SJCRH30 (cell line): ENCODE data around the gene KRTAP4-4. TPM values are rescaled to one million over a fixed set of nuclear protein-coding genes. Genes with fewer than 3 reads are reported as not detected.
A peak's percentile ranks its signal among the peaks of the same experiment; 100 is the strongest.
"Not testable (repeated sequence)": the region's sequence is repeated elsewhere in the genome, so short reads cannot be mapped to it uniquely, and the experiment has no call there.

Experiments
- DNase-seq, 2 experiments: peaks; one replicate each; pipeline ENCODE4 v3.0.0-alpha.2; 2015 to 2020
- H3K27ac ChIP-seq: fragments of 250-450 bp; sonication (Bioruptor Pico); 2 replicates; pipeline ENCODE4 v1.5.1; 2020; ENCODE audit warnings: mild to moderate bottlenecking, moderate library complexity
- H3K27me3 ChIP-seq: fragments of 250-450 bp; sonication (Bioruptor Pico); 2 replicates; pipeline ENCODE4 v1.5.1; 2020; ENCODE audit warnings: mild to moderate bottlenecking, moderate library complexity
- H3K36me3 ChIP-seq: fragments of 250-450 bp; sonication (Bioruptor Pico); 2 replicates; pipeline ENCODE4 v1.5.1; 2020; ENCODE audit warnings: mild to moderate bottlenecking, moderate library complexity
- H3K4me1 ChIP-seq: fragments of 250-450 bp; sonication (Bioruptor Pico); 2 replicates; pipeline ENCODE4 v1.5.1; 2020; ENCODE audit warnings: mild to moderate bottlenecking, moderate library complexity
- H3K4me3 ChIP-seq: fragments of 250-450 bp; sonication (Bioruptor Pico); 2 replicates; pipeline ENCODE4 v1.5.1; 2020; ENCODE audit warnings: mild to moderate bottlenecking, moderate library complexity
- H3K9me3 ChIP-seq: fragments of 250-450 bp; sonication (Bioruptor Pico); replicated peaks from 2 replicates; pipeline ENCODE4 v1.5.1; 2020; ENCODE audit warnings: mild to moderate bottlenecking, moderate library complexity
- total RNA-seq: library from RNA; depleted of rRNA; stranded (reverse); fragments of >200 nt; shearing (Covaris generic); gene quantifications from 2 replicates; pipeline ENCODE4 v1.2.3, GENCODE V29; 2014; rRNA removed

KRTAP4-4 gene
- total RNA-seq, result not detected in 2 replicates

GRCh38 chr17:41160648-41161047 is at the start of gene KRTAP4-4:
Gene KRTAP4-4 (minus strand): TSS chr17:41160748. CDS start chr17:41160691, 57 bp downstream.
- H3K36me3 ChIP-seq, result no peaks in the 10 kb centered on the region
- H3K27ac ChIP-seq, result no peak within 1 kb of the TSS
- DNase-seq, result no peak
- no peaks in the 10 kb centered on the region for H3K9me3 ChIP-seq
- no peaks in the 10 kb centered on the region for H3K27me3 ChIP-seq
- H3K4me3 ChIP-seq, result no peak within 1 kb of the TSS
- H3K4me1 ChIP-seq, result no peaks in the 10 kb centered on the region

- H3K36me3 ChIP-seq, result no peaks in the 10 kb centered on the region
- peaks cover 3% of the 10 kb centered on the region; the same call in 1 of the 2 replicates for H3K9me3 ChIP-seq
- no peak overlapping the region for H3K27ac ChIP-seq
- DNase-seq, result no peak
- no peaks in the 10 kb centered on the region for H3K27me3 ChIP-seq
- no peaks in the 10 kb centered on the region for H3K4me1 ChIP-seq
- H3K4me3 ChIP-seq, result no peak overlapping the region
Observed at GRCh38 chr17:41199421-41200078, 39.0 kb upstream of the KRTAP4-4 start.

GRCh38 chr17:41196068-41196467 is 35.5 kb upstream of the KRTAP4-4 start:
- no peaks in the 10 kb centered on the region for H3K36me3 ChIP-seq
- H3K4me3 ChIP-seq, result no peak overlapping the region
- no peaks in the 10 kb centered on the region; the same call in 1 of the 2 replicates for H3K4me1 ChIP-seq

GRCh38 chr17:41190328-41190727 is 29.8 kb upstream of the KRTAP4-4 start:
- Histone ChIP-seq H3K27me3 (no peaks in the 10 kb centered on the region), H3K4me3 (no peak overlapping the region), H3K36me3 (no peaks in the 10 kb centered on the region), H3K9me3 (peaks cover 3% of the 10 kb centered on the region), H3K27ac (peak overlapping the region; percentile 45; the same call in 1 of the 2 replicates), H3K4me1 (peaks cover 14% of the 10 kb centered on the region)
- peak; percentile 68 to 78 for DNase-seq

More at GRCh38 chr17:41196068-41196467, 35.5 kb upstream of the KRTAP4-4 start:
- Histone ChIP-seq H3K27ac (no peak overlapping the region), H3K9me3 (peaks cover 3% of the 10 kb centered on the region), H3K27me3 (no peaks in the 10 kb centered on the region)
- DNase-seq, result no peak

GRCh38 chr17:41189837-41190318 is 29.3 kb upstream of the KRTAP4-4 start, which contains the start of gene KRTAP9-1:
Gene KRTAP9-1 (plus strand): TSS chr17:41189887. CDS start chr17:41189887, 0 bp downstream.
- H3K36me3 ChIP-seq, H3K9me3 ChIP-seq, H3K27me3 ChIP-seq, H3K4me3 ChIP-seq: not testable (repeated sequence)
- peaks cover 16% of the 10 kb centered on the region for H3K4me1 ChIP-seq
- peak within 1 kb of the TSS; percentile 45; the same call in 1 of the 2 replicates for H3K27ac ChIP-seq
- DNase-seq, result peak in 1 of 2 experiments; percentile 11

- DNase-seq, result peak; percentile 54 to 61
Observed at GRCh38 chr17:41186872-41187271, 26.3 kb upstream of the KRTAP4-4 start.

GRCh38 chr17:41185001-41185400 is 24.5 kb upstream of the KRTAP4-4 start:
- Histone ChIP-seq H3K27me3 (no peaks in the 10 kb centered on the region), H3K9me3 (no peaks in the 10 kb centered on the region), H3K4me1 (peaks cover 24% of the 10 kb centered on the region), H3K27ac (peak overlapping the region; percentile 24; the same call in 1 of the 2 replicates), H3K36me3 (no peaks in the 10 kb centered on the region), H3K4me3 (no peak overlapping the region)
- no peak for DNase-seq

More at GRCh38 chr17:41186872-41187271, 26.3 kb upstream of the KRTAP4-4 start:
- no peak overlapping the region for H3K4me3 ChIP-seq
- H3K27ac ChIP-seq, result no peak overlapping the region
- H3K4me1 ChIP-seq, result peaks cover 30% of the 10 kb centered on the region
- no peaks in the 10 kb centered on the region; the same call in 1 of the 2 replicates for H3K9me3 ChIP-seq
- H3K36me3 ChIP-seq, result no peaks in the 10 kb centered on the region
- no peaks in the 10 kb centered on the region for H3K27me3 ChIP-seq

GRCh38 chr17:41184480-41184961 is 24.0 kb upstream of the KRTAP4-4 start, which contains the start of gene KRTAP4-1:
Gene KRTAP4-1 (minus strand): TSS chr17:41184911. CDS start chr17:41184854, 57 bp downstream.
- H3K27ac ChIP-seq, result peak within 1 kb of the TSS; percentile 45
- peaks cover 24% of the 10 kb centered on the region for H3K4me1 ChIP-seq
- peak; percentile 95 for DNase-seq
- no peaks in the 10 kb centered on the region for H3K27me3 ChIP-seq
- H3K36me3 ChIP-seq, result no peaks in the 10 kb centered on the region
- no peak within 1 kb of the TSS for H3K4me3 ChIP-seq
- H3K9me3 ChIP-seq, result no peaks in the 10 kb centered on the region

- no peaks in the 10 kb centered on the region for H3K27me3 ChIP-seq
- H3K4me3 ChIP-seq, result no peak overlapping the region
- DNase-seq, result no peak
Observed at GRCh38 chr17:41178843-41179616, 18.5 kb upstream of the KRTAP4-4 start.

GRCh38 chr17:41178341-41178740 is 17.8 kb upstream of the KRTAP4-4 start:
- no peaks in the 10 kb centered on the region for H3K36me3 ChIP-seq
- H3K4me1 ChIP-seq, result peaks cover 16% of the 10 kb centered on the region
- DNase-seq, result no peak
- H3K27ac ChIP-seq, result peak overlapping the region; percentile 45
- H3K27me3 ChIP-seq, result no peaks in the 10 kb centered on the region
- H3K9me3 ChIP-seq, result peaks cover 3% of the 10 kb centered on the region; the same call in 1 of the 2 replicates
- H3K4me3 ChIP-seq, result no peak overlapping the region

More at GRCh38 chr17:41178843-41179616, 18.5 kb upstream of the KRTAP4-4 start:
- Histone ChIP-seq H3K36me3 (no peaks in the 10 kb centered on the region), H3K9me3 (peaks cover 3% of the 10 kb centered on the region; the same call in 1 of the 2 replicates), H3K27ac (peak overlapping the region; percentile 45; the same call in 1 of the 2 replicates), H3K4me1 (peaks cover 21% of the 10 kb centered on the region)

GRCh38 chr17:41177727-41178271 is 17.3 kb upstream of the KRTAP4-4 start, which contains the start of gene KRTAP4-2:
Gene KRTAP4-2 (minus strand): TSS chr17:41178221. CDS start chr17:41178164, 57 bp downstream.
- Histone ChIP-seq H3K4me3 (no peak within 1 kb of the TSS), H3K36me3 (no peaks in the 10 kb centered on the region), H3K27me3 (no peaks in the 10 kb centered on the region), H3K9me3 (peaks cover 3% of the 10 kb centered on the region; the same call in 1 of the 2 replicates), H3K4me1 (peaks cover 12% of the 10 kb centered on the region), H3K27ac (peak within 1 kb of the TSS; percentile 45)
- DNase-seq, result peak; percentile 56 to 73

- Histone ChIP-seq H3K27me3 (no peaks in the 10 kb centered on the region), H3K4me1 (peaks cover 12% of the 10 kb centered on the region), H3K36me3 (no peaks in the 10 kb centered on the region), H3K9me3 (peaks cover 3% of the 10 kb centered on the region; the same call in 1 of the 2 replicates), H3K4me3 (no peak overlapping the region), H3K27ac (no peak overlapping the region; the same call in 1 of the 2 replicates)
- DNase-seq, result no peak
Observed at GRCh38 chr17:41176744-41177387, 16.3 kb upstream of the KRTAP4-4 start.

GRCh38 chr17:41171886-41172285 is 11.3 kb upstream of the KRTAP4-4 start:
- no peaks in the 10 kb centered on the region for H3K4me1 ChIP-seq
- no peaks in the 10 kb centered on the region for H3K27me3 ChIP-seq
- no peaks in the 10 kb centered on the region for H3K9me3 ChIP-seq
- no peak overlapping the region for H3K27ac ChIP-seq
- no peak for DNase-seq
- H3K4me3 ChIP-seq, result no peak overlapping the region
- H3K36me3 ChIP-seq, result no peaks in the 10 kb centered on the region

- no peak for DNase-seq
- Histone ChIP-seq H3K27me3 (no peaks in the 10 kb centered on the region), H3K4me3 (no peak within 1 kb of the TSS), H3K27ac (no peak within 1 kb of the TSS), H3K4me1 (no peaks in the 10 kb centered on the region), H3K36me3 (no peaks in the 10 kb centered on the region), H3K9me3 (no peaks in the 10 kb centered on the region)
Observed at GRCh38 chr17:41168121-41168520, 7.6 kb upstream of the KRTAP4-4 start, which contains the start of gene KRTAP4-3. Gene KRTAP4-3 (minus strand): TSS chr17:41168221. CDS start chr17:41168172, 49 bp downstream.
